ENCODE measurements around the gene CNNM4.
"Not testable (repeated sequence)": the region's sequence is repeated elsewhere in the genome, so short reads cannot be mapped to it uniquely, and the experiment has no call there.

Gene CNNM4

DNA sequence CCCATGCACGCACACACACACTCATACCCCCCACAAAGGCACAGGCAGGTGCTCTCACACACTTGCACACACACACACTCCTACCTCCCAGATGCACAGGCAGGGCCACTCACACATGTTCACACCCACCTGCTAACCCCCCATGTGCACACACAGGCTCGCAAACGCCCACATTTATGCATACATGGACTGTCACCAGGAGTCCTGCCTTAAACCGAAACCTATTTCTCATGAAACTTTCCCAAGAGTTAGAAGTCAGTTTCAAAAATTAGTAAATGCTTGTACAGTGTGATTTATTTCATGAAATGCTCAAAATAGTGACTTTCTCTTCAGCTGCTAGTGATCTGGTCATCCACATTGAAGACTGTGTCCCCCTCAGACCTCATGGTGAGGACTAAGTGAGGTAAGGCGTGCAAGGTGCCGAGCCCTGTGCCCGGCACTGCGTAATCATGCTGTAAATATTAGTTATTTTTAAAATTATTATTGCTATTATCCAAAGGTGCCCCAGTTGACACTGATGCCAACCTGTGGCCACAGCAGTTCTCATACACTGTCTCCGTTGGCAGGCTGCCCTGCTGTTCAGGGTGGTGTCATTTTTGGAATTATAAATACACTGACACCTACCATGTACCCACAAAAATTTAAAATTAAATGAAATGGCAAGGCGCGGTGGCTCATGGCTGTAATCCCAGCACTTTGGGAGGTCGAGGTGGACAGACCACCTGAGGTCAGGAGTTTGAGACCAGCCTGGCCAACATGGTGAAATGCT is 12.4 kb downstream of the CNNM4 start:
- WGBS = 96% methylated on average over 11 of the region's 12 CpGs
- H3K27ac ChIP-seq (ENCODE audit: low read depth, low read length) = no peak overlapping the region

GRCh38 chr2:96773922-96774321 is 13.2 kb downstream of the CNNM4 start:
- H3K9me3 ChIP-seq (ENCODE audit: insufficient read depth, low read depth, low read length) = no peaks in the 10 kb centered on the region
- no peak overlapping the region for H3K9ac ChIP-seq (ENCODE audit: low read depth, low read length)
- no peak overlapping the region for H3K4me3 ChIP-seq (ENCODE audit: low read length)
- no peak overlapping the region for H3K27ac ChIP-seq (ENCODE audit: low read depth, low read length)
- no peaks in the 10 kb centered on the region for H3K4me1 ChIP-seq (ENCODE audit: insufficient read depth, low read length)
- H3K27me3 ChIP-seq (ENCODE audit: insufficient read depth, low read length) = no peaks in the 10 kb centered on the region
- no peaks in the 10 kb centered on the region for H3K36me3 ChIP-seq (ENCODE audit: insufficient read depth, low read length)
- 82% methylated on average over 7 of the region's 7 CpGs for WGBS

More for the DNA sequence above, 12.4 kb downstream of the CNNM4 start:
- no peaks in the 10 kb centered on the region for H3K27me3 ChIP-seq (ENCODE audit: insufficient read depth, low read length)
- no peaks in the 10 kb centered on the region for H3K9me3 ChIP-seq (ENCODE audit: insufficient read depth, low read depth, low read length)
- no peaks in the 10 kb centered on the region for H3K4me1 ChIP-seq (ENCODE audit: insufficient read depth, low read length)
- H3K36me3 ChIP-seq (ENCODE audit: insufficient read depth, low read length) = no peaks in the 10 kb centered on the region
- H3K9ac ChIP-seq (ENCODE audit: low read depth, low read length) = no peak overlapping the region
- no peak overlapping the region for H3K4me3 ChIP-seq (ENCODE audit: low read length)

DNA sequence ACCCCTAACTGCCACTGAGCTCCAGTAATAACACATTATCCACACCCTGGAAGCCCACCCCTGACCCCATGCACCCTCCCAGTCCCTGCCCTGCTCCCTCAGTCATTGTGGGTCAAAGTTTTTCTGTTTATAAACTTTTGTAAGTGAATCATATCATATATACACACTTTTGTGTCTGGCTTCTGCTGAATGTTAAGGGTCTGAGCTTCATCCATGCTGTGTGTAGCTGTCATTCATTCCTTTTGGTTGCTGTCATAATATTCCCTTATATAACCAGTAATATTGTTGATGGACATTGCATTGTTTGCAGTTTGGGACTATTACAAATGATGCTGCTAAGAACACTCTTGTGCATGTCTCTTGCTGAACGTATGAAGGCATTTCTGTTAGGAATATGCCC is 14.5 kb downstream of the CNNM4 start:
- H3K27me3 ChIP-seq (ENCODE audit: insufficient read depth, low read length) = no peaks in the 10 kb centered on the region
- no peak overlapping the region for H3K27ac ChIP-seq (ENCODE audit: low read depth, low read length)
- H3K4me1 ChIP-seq (ENCODE audit: insufficient read depth, low read length) = no peaks in the 10 kb centered on the region
- no peaks in the 10 kb centered on the region for H3K9me3 ChIP-seq (ENCODE audit: insufficient read depth, low read depth, low read length)
- H3K36me3 ChIP-seq (ENCODE audit: insufficient read depth, low read length) = no peaks in the 10 kb centered on the region
- no peak overlapping the region for H3K9ac ChIP-seq (ENCODE audit: low read depth, low read length)
- 48% methylated on average over 1 of the region's 1 CpG for WGBS
- H3K4me3 ChIP-seq (ENCODE audit: low read length) = no peak overlapping the region

DNA sequence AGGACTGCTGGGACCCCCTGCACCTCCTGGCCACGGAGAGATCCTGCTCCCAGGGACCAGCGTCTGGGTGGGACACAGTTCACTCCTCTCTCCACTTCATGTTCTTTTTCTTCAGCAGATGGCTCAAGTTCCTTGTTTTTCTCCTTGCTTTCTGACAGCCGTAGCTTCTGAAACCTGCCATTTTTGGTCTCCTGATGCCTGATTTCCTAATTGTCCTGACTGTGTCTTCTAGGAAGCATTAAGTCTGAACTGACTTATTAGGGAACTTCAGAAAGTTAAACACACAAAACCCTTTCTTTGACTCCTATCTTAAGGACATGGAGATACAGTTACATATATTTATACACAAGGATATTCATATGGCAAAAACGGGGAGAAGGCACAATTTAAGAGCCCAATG is 22.7 kb downstream of the CNNM4 start:
- Histone ChIP-seq H3K27me3 (ENCODE audit: insufficient read depth, low read length) (no peaks in the 10 kb centered on the region), H3K4me3 (ENCODE audit: low read length) (no peak overlapping the region), H3K9me3 (ENCODE audit: insufficient read depth, low read depth, low read length) (no peaks in the 10 kb centered on the region), H3K4me1 (ENCODE audit: insufficient read depth, low read length) (no peaks in the 10 kb centered on the region), H3K9ac (ENCODE audit: low read depth, low read length) (no peak overlapping the region), H3K36me3 (ENCODE audit: insufficient read depth, low read length) (no peaks in the 10 kb centered on the region), H3K27ac (ENCODE audit: low read depth, low read length) (no peak overlapping the region)
- WGBS = 86% methylated on average over 4 of the region's 4 CpGs

- H3K27ac ChIP-seq (ENCODE audit: low read depth, low read length) = no peak overlapping the region
- H3K9me3 ChIP-seq (ENCODE audit: insufficient read depth, low read depth, low read length) = no peaks in the 10 kb centered on the region
- H3K4me3 ChIP-seq (ENCODE audit: low read length) = no peak overlapping the region
- no peaks in the 10 kb centered on the region for H3K4me1 ChIP-seq (ENCODE audit: insufficient read depth, low read length)
- H3K27me3 ChIP-seq (ENCODE audit: insufficient read depth, low read length) = no peaks in the 10 kb centered on the region
- no peaks in the 10 kb centered on the region for H3K36me3 ChIP-seq (ENCODE audit: insufficient read depth, low read length)
- WGBS = 94% methylated on average over 3 of the region's 3 CpGs
- H3K9ac ChIP-seq (ENCODE audit: low read depth, low read length) = no peak overlapping the region
These were observed 26.7 kb downstream of the CNNM4 start for GRCh38 chr2:96787411-96787810.

- no peak overlapping the region for H3K4me3 ChIP-seq (ENCODE audit: low read length)
- WGBS = 89% methylated on average over 17 of the region's 17 CpGs
- H3K36me3 ChIP-seq (ENCODE audit: insufficient read depth, low read length) = no peaks in the 10 kb centered on the region
- no peaks in the 10 kb centered on the region for H3K9me3 ChIP-seq (ENCODE audit: insufficient read depth, low read depth, low read length)
- no peaks in the 10 kb centered on the region for H3K27me3 ChIP-seq (ENCODE audit: insufficient read depth, low read length)
- H3K27ac ChIP-seq (ENCODE audit: low read depth, low read length) = no peak overlapping the region
- no peak overlapping the region for H3K9ac ChIP-seq (ENCODE audit: low read depth, low read length)
- H3K4me1 ChIP-seq (ENCODE audit: insufficient read depth, low read length) = no peaks in the 10 kb centered on the region
These were observed 27.9 kb downstream of the CNNM4 start for GRCh38 chr2:96788442-96789244.

DNA sequence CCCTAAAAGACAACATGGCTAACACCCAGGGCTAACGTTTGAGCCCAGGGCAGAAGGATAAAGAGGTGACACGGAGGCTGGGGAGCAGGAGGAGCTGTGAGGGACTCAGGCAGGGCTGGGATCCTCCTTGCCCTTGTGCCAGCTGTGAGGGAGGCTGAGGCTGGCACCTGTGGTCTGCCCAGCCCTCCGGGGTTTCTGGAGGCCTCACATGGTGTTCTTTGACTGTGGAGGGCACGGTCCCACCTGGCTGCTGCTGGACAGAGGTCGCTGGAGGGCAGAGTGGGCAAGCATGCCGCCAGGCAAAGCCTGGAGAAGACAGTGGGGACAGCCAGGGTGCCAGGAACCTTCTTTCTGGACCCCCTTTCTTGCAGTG is 28.5 kb downstream of the CNNM4 start:
- H3K9ac ChIP-seq (ENCODE audit: low read depth, low read length) = no peak overlapping the region
- H3K9me3 ChIP-seq (ENCODE audit: insufficient read depth, low read depth, low read length) = no peaks in the 10 kb centered on the region
- no peak overlapping the region for H3K4me3 ChIP-seq (ENCODE audit: low read length)
- WGBS = 88% methylated on average over 6 of the region's 6 CpGs
- H3K4me1 ChIP-seq (ENCODE audit: insufficient read depth, low read length) = no peaks in the 10 kb centered on the region
- no peak overlapping the region for H3K27ac ChIP-seq (ENCODE audit: low read depth, low read length)
- no peaks in the 10 kb centered on the region for H3K36me3 ChIP-seq (ENCODE audit: insufficient read depth, low read length)
- H3K27me3 ChIP-seq (ENCODE audit: insufficient read depth, low read length) = no peaks in the 10 kb centered on the region

DNA sequence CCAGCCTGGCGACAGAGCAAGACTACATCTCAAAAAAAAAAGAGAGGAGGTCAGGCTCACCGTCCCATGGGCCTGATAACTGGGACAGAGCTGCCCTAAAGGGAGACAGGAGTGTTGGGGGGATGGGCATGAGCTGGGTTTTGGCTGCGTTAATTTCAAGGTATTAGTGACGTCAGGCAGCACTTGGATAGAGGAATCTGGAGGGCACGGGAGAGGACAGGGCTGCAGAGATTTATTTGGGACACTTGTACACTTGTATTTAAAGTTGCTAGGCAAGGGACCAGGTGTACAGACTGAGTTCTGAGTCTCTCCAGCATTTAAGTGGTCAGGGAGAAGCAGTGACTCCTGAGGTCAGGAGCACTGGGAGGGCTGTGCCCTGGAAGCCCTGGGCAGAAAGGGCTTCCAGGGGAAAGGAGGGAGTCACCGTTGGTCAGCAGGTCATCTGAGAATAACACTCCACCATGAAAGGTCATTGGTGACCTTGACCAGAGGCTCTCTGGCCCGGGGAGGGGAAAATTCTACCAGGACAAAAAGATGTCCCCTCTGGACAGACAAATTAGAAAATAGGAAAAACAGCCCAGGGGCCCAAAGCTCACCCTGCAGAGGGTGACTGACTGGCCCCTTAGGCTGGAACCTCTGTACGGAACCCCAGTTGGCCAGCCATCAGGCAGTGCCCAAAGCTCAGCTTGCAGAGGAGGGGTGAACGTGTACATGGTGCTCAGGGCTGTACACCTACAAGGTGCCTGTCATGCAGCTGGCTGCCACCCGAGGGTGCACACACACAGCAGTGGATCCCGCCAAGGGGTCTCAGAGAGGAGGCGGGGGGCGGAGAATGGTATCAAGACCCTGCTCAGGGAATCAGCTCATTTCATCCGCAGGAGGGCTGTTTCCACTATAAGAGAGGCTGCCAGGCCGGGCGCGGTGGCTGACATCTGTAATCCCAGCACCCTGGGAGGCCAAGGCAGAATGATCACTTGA is 32.4 kb downstream of the CNNM4 start:
- Histone ChIP-seq H3K27ac (ENCODE audit: low read depth, low read length) (no peak overlapping the region), H3K4me1 (ENCODE audit: insufficient read depth, low read length) (no peaks in the 10 kb centered on the region), H3K36me3 (ENCODE audit: insufficient read depth, low read length) (no peaks in the 10 kb centered on the region), H3K4me3 (ENCODE audit: low read length) (no peak overlapping the region), H3K9ac (ENCODE audit: low read depth, low read length) (no peak overlapping the region), H3K9me3 (ENCODE audit: insufficient read depth, low read depth, low read length) (no peaks in the 10 kb centered on the region), H3K27me3 (ENCODE audit: insufficient read depth, low read length) (no peaks in the 10 kb centered on the region)
- WGBS = 90% methylated on average over 17 of the region's 17 CpGs

- no peaks in the 10 kb centered on the region for H3K4me1 ChIP-seq (ENCODE audit: insufficient read depth, low read length)
- WGBS = 95% methylated on average over 6 of the region's 6 CpGs
These were observed 34.4 kb downstream of the CNNM4 start for GRCh38 chr2:96795076-96795475.

GRCh38 chr2:96796497-96796896 is 35.8 kb downstream of the CNNM4 start:
- WGBS = 98% methylated on average over 6 of the region's 6 CpGs
- H3K4me3 ChIP-seq (ENCODE audit: low read length); H3K27me3 ChIP-seq (ENCODE audit: insufficient read depth, low read length); H3K9me3 ChIP-seq (ENCODE audit: insufficient read depth, low read depth, low read length); H3K27ac ChIP-seq (ENCODE audit: low read depth, low read length); H3K9ac ChIP-seq (ENCODE audit: low read depth, low read length); H3K36me3 ChIP-seq (ENCODE audit: insufficient read depth, low read length); H3K4me1 ChIP-seq (ENCODE audit: insufficient read depth, low read length): not testable (repeated sequence)

More at GRCh38 chr2:96795076-96795475, 34.4 kb downstream of the CNNM4 start:
- H3K27ac ChIP-seq (ENCODE audit: low read depth, low read length) = no peak overlapping the region
- H3K9me3 ChIP-seq (ENCODE audit: insufficient read depth, low read depth, low read length) = no peaks in the 10 kb centered on the region
- H3K27me3 ChIP-seq (ENCODE audit: insufficient read depth, low read length) = no peaks in the 10 kb centered on the region
- no peak overlapping the region for H3K4me3 ChIP-seq (ENCODE audit: low read length)
- H3K9ac ChIP-seq (ENCODE audit: low read depth, low read length) = no peak overlapping the region
- no peaks in the 10 kb centered on the region for H3K36me3 ChIP-seq (ENCODE audit: insufficient read depth, low read length)

Data from HUES64 (cell line).